ENCODE results near the gene PRAMEF20.

DNA sequence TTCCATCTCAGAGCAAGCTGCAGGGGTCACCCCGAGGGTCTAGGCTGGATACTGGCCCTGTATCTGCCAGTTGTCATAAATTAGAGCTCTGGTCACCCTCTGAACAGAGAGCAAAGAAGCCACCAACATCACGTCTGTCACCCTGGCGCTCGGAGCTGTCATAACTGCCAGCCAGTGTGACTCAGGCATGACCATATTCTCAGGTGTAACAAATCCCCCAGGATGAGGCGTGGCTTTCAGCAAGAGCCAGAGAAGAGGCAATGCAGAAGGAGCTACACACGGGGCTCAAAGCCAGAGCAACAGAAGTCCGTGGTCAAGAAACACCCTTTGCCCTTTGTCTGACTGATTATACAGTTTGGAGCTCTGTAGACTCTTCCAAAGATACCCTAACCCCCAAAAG, 40.0 kb downstream of the PRAMEF20 start:
- TF ChIP-seq FOXK2 (IDR thresholded peaks at IDR 0.05) = no peak
- TF ChIP-seq CTCF (IDR thresholded peaks at IDR 0.05 in 2 of 3, conservative IDR thresholded peaks at IDR 0.05 in 1 of 3; ENCODE audit: control insufficient read depth in 2 of 3, extremely low read depth in 1 of 3, insufficient read depth in 1 of 3, low read depth in 3 of 3, low read length in 3 of 3) = no peak
- no peak for TF ChIP-seq BHLHE40 (IDR thresholded peaks at IDR 0.05; ENCODE audit: borderline replicate concordance in 1 of 2, low read depth in 2 of 2, low read length in 1 of 2)
- no peak for TF ChIP-seq POLR2A (IDR thresholded peaks at IDR 0.05; ENCODE audit: low read depth, low read length)
- no peak for TF ChIP-seq FOS (IDR thresholded peaks at IDR 0.05; ENCODE audit: borderline replicate concordance, extremely low read depth, insufficient read length)
- no peak for TF ChIP-seq REST (IDR thresholded peaks at IDR 0.05; ENCODE audit: low read depth, low read length)
- no peak for TF ChIP-seq PRDM15 (CRISPR knock-in tag; IDR thresholded peaks at IDR 0.05)
- no peak for TF ChIP-seq SIX5 (IDR thresholded peaks at IDR 0.05; ENCODE audit: low read depth, low read length, severe bottlenecking)
- TF ChIP-seq RCOR1 (conservative IDR thresholded peaks at IDR 0.05; ENCODE audit: low read depth, low read length) = no peak

Measured in GM12878 (cell line).